GM21515 (cell line): ENCODE data around the gene BORA.
"Not testable (repeated sequence)": the region's sequence is repeated elsewhere in the genome, so short reads cannot be mapped to it uniquely, and the experiment has no call there.

Experiments
- ATAC-seq: cut with Tn5 transposase; IDR thresholded peaks from one replicate; pipeline ENCODE4 v1.9.1; 2021; ENCODE audit not compliant: unreplicated experiment

Gene BORA

GRCh38 chr13:72760189-72760588, 32.5 kb downstream of the BORA start:
- ATAC-seq: no peak

GRCh38 chr13:72763411-72763810, 35.7 kb downstream of the BORA start:
- ATAC-seq: no peak

GRCh38 chr13:72774019-72774418, 46.3 kb downstream of the BORA start:
- no peak for ATAC-seq

GRCh38 chr13:72781451-72782439, 54.0 kb downstream of the BORA start, which contains the start of the genes DIS3 and PIBF1:
Gene DIS3, minus strand, starts transcription at chr13:72781900. Its CDS starts 68 bp downstream, at chr13:72781832.
Gene PIBF1, plus strand, starts transcription at chr13:72782133. Its CDS starts 1,337 bp downstream, at chr13:72783470.
- peak; percentile 99 for ATAC-seq

GRCh38 chr13:72782717-72783116, 55.0 kb downstream of the BORA start:
- ATAC-seq: no peak

- not testable (repeated sequence) for ATAC-seq
These were observed 57.0 kb downstream of the BORA start for GRCh38 chr13:72784679-72785078.

- no peak for ATAC-seq
These were observed 61.1 kb downstream of the BORA start for GRCh38 chr13:72788831-72789230.

- no peak for ATAC-seq
These were observed 64.9 kb downstream of the BORA start for GRCh38 chr13:72792640-72793039.

GRCh38 chr13:72798817-72799216, 71.1 kb downstream of the BORA start:
- ATAC-seq: no peak

GRCh38 chr13:72804301-72804700, 76.6 kb downstream of the BORA start:
- ATAC-seq: no peak
